ENCODE measurements around the gene CDC14B. TPM values are rescaled to one million over a fixed set of nuclear protein-coding genes. Genes with fewer than 3 reads are reported as not detected.
"Not testable (repeated sequence)": the region's sequence is repeated elsewhere in the genome, so short reads cannot be mapped to it uniquely, and the experiment has no call there.

CDC14B gene
- total RNA-seq, 8 experiments from 2014 or later, result 1.9 to 28.0 (median 14.5) TPM

GRCh38 chr9:96551403-96551802 is 68.2 kb downstream of the CDC14B start:
- Histone ChIP-seq H3K4me1 (replicated peaks in 1 of 2) (peaks cover 7 to 11% of the 10 kb centered on the region in 2 donors), H3K4me3 (no peak overlapping the region), H3K27ac (no peak overlapping the region)
- 73 to 89% (median 83%) methylated on average over 1 to 6 of the region's 6 CpGs; no CpG with 5 or more reads in 4 of the 10 experiments for WGBS, 10 experiments
- ATAC-seq (replicated peaks in 6 of 8), result no peak
- in situ Hi-C loops (cut with MboI; ENCODE audit: low pct_unique_long_range_greater_than_20kb in 2 of 9, low sequenced_read_pairs in 9 of 9, unreplicated experiment in 9 of 9), result no loop called here

- Histone ChIP-seq H3K4me1 (replicated peaks in 1 of 2) (peaks cover under 1 to 5% of the 10 kb centered on the region in 2 donors), H3K27ac (no peak overlapping the region), H3K4me3 (no peak overlapping the region)
- ATAC-seq (replicated peaks in 6 of 8), result no peak
- in situ Hi-C loops (cut with MboI; ENCODE audit: low pct_unique_long_range_greater_than_20kb in 2 of 9, low sequenced_read_pairs in 9 of 9, unreplicated experiment in 9 of 9), result no loop called here
- 17 to 100% (median 73%) methylated on average over 1 to 4 of the region's 4 CpGs; no CpG with 5 or more reads in 2 of the 10 experiments for WGBS, 10 experiments
Measured at GRCh38 chr9:96550659-96551058, 69.0 kb downstream of the CDC14B start.

DNA sequence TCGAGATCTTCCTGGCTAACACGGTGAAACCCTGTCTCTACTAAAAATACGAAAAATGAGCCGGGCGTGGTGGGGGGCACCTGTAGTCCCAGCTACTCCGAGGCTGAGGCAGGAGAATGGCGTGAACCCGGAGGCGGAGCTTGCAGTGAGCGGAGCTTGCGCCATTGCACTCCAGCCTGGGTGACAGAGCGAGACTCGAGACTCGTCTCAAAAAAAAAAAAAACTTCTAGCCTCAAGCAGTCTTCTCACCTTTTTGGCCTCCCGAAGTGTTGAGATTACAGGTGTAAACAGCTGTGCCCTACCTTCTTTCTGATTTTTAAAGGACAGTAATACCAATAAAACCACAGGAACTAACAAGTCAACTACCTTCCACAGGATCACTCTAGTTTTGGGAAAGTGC is 76.5 kb downstream of the CDC14B start:
- in situ Hi-C loops (cut with MboI; ENCODE audit: low pct_unique_long_range_greater_than_20kb in 2 of 9, low sequenced_read_pairs in 9 of 9, unreplicated experiment in 9 of 9); H3K4me3 ChIP-seq; H3K27ac ChIP-seq; ATAC-seq (replicated peaks in 6 of 8); H3K4me1 ChIP-seq (replicated peaks in 1 of 2): not testable (repeated sequence)
- 89 to 100% (median 92%) methylated on average over 2 to 8 of the region's 15 CpGs; no CpG with 5 or more reads in 2 of the 10 experiments for WGBS, 10 experiments

- 80 to 100% (median 96%) methylated on average over 1 to 3 of the region's 3 CpGs; no CpG with 5 or more reads in 2 of the 10 experiments for WGBS, 10 experiments
- ATAC-seq (replicated peaks in 6 of 8), result no peak
- H3K4me3 ChIP-seq, result no peak overlapping the region
- H3K4me1 ChIP-seq (replicated peaks in 1 of 2), result no peaks in the 10 kb centered on the region
- in situ Hi-C loops (cut with MboI; ENCODE audit: low pct_unique_long_range_greater_than_20kb in 2 of 9, low sequenced_read_pairs in 9 of 9, unreplicated experiment in 9 of 9), result no loop called here
- no peak overlapping the region for H3K27ac ChIP-seq
Measured at GRCh38 chr9:96540106-96540505, 79.5 kb downstream of the CDC14B start.

- no peaks in the 10 kb centered on the region for H3K4me1 ChIP-seq (replicated peaks in 1 of 2)
- no peak for ATAC-seq (replicated peaks in 6 of 8)
- in situ Hi-C loops (cut with MboI; ENCODE audit: low pct_unique_long_range_greater_than_20kb in 2 of 9, low sequenced_read_pairs in 9 of 9, unreplicated experiment in 9 of 9), result no loop called here
Measured at GRCh38 chr9:96532173-96532572, 87.5 kb downstream of the CDC14B start.

GRCh38 chr9:96524764-96525163 is 94.9 kb downstream of the CDC14B start:
- 50 to 100% (median 93%) methylated on average over 1 to 2 of the region's 2 CpGs; no CpG with 5 or more reads in 2 of the 10 experiments for WGBS, 10 experiments
- in situ Hi-C loops (cut with MboI; ENCODE audit: low pct_unique_long_range_greater_than_20kb in 2 of 9, low sequenced_read_pairs in 9 of 9, unreplicated experiment in 9 of 9), result no loop called here
- no peak overlapping the region for H3K27ac ChIP-seq
- no peak for ATAC-seq (replicated peaks in 6 of 8)
- H3K4me1 ChIP-seq (replicated peaks in 1 of 2), result no peaks in the 10 kb centered on the region
- H3K4me3 ChIP-seq, result no peak overlapping the region

More at GRCh38 chr9:96532173-96532572, 87.5 kb downstream of the CDC14B start:
- Histone ChIP-seq H3K27ac (no peak overlapping the region), H3K4me3 (no peak overlapping the region)

- 45 to 100% (median 83%) methylated on average over 2 to 7 of the region's 7 CpGs; no CpG with 5 or more reads in 1 of the 10 experiments for WGBS, 10 experiments
- Histone ChIP-seq H3K27ac (no peak overlapping the region), H3K4me3 (no peak overlapping the region), H3K4me1 (replicated peaks in 1 of 2) (no peaks in the 10 kb centered on the region)
- ATAC-seq (replicated peaks in 6 of 8), result no peak
- in situ Hi-C loops (cut with MboI; ENCODE audit: low pct_unique_long_range_greater_than_20kb in 2 of 9, low sequenced_read_pairs in 9 of 9, unreplicated experiment in 9 of 9), result no loop called here
Measured at GRCh38 chr9:96524045-96524444, 95.6 kb downstream of the CDC14B start.

GRCh38 chr9:96523374-96523773 is 96.3 kb downstream of the CDC14B start:
- H3K4me1 ChIP-seq (replicated peaks in 1 of 2), result no peaks in the 10 kb centered on the region
- in situ Hi-C loops (cut with MboI; ENCODE audit: low pct_unique_long_range_greater_than_20kb in 2 of 9, low sequenced_read_pairs in 9 of 9, unreplicated experiment in 9 of 9), result no loop called here
- WGBS, 10 experiments, result 0 to 100% (median 94%) methylated on average over 1 to 6 of the region's 7 CpGs; no CpG with 5 or more reads in 1 of the 10 experiments
- H3K27ac ChIP-seq, result no peak overlapping the region
- no peak overlapping the region for H3K4me3 ChIP-seq
- no peak for ATAC-seq (replicated peaks in 6 of 8)

GRCh38 chr9:96522366-96522765 is 97.3 kb downstream of the CDC14B start:
- Histone ChIP-seq H3K27ac (no peak overlapping the region), H3K4me1 (replicated peaks in 1 of 2) (no peaks in the 10 kb centered on the region), H3K4me3 (no peak overlapping the region)
- in situ Hi-C loops (cut with MboI; ENCODE audit: low pct_unique_long_range_greater_than_20kb in 2 of 9, low sequenced_read_pairs in 9 of 9, unreplicated experiment in 9 of 9), result no loop called here
- ATAC-seq (replicated peaks in 6 of 8), result no peak
- 71 to 100% (median 95%) methylated on average over 2 to 4 of the region's 4 CpGs; no CpG with 5 or more reads in 2 of the 10 experiments for WGBS, 10 experiments

DNA sequence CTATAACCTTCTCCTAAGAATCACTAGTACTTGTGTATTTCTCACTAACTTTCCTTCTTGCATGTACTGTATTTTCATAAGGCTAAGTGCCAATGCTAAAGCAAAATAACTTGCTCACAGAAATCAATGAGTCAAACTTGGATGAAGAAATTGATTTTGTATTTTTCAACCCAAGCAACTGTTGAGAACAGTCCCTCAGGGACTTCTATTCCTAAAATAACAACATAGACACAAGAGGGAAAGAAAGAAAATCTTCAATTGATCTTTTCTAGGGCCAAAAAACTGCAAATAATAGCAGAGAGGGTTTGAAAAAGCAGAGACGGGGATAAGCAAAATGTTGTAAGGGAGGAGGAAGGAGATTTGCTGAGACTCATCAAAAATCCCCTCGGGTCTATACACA is 99.9 kb downstream of the CDC14B start:
- in situ Hi-C loops (cut with MboI; ENCODE audit: low pct_unique_long_range_greater_than_20kb in 2 of 9, low sequenced_read_pairs in 9 of 9, unreplicated experiment in 9 of 9), result no loop called here
- ATAC-seq (replicated peaks in 6 of 8), result no peak
- Histone ChIP-seq H3K4me3 (no peak overlapping the region), H3K27ac (no peak overlapping the region), H3K4me1 (replicated peaks in 1 of 2) (peaks cover 0 to 8% of the 10 kb centered on the region in 2 donors)
- 22 to 93% (median 80%) methylated on average over 1 to 2 of the region's 2 CpGs; no CpG with 5 or more reads in 3 of the 10 experiments for WGBS, 10 experiments

DNA sequence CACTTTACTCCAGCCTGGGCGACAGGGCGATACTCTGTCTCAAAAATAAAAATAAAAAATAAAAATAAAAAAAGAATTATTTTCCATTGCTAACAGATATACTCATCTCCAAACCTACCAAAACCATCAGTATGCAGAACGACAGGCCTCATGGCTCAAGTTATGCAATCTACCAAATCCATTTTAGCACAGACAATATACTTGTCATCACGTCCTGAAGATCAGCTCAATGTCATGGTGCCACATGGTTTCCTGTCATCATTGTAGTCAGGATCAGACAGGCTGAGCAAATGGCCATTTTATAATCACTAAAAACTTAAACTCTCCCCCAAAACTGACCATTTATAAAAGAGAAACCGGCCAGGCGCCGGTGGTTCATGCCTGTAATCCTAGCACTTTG is 100.5 kb downstream of the CDC14B start:
- in situ Hi-C loops (cut with MboI; ENCODE audit: low pct_unique_long_range_greater_than_20kb in 2 of 9, low sequenced_read_pairs in 9 of 9, unreplicated experiment in 9 of 9), result no loop called here
- no peak overlapping the region for H3K4me3 ChIP-seq
- no peak overlapping the region for H3K27ac ChIP-seq
- ATAC-seq (replicated peaks in 6 of 8), result no peak
- 64 to 100% (median 98%) methylated on average over 1 to 7 of the region's 7 CpGs for WGBS, 10 experiments
- peaks cover 0 to 11% of the 10 kb centered on the region in 2 donors for H3K4me1 ChIP-seq (replicated peaks in 1 of 2)

- in situ Hi-C loops (cut with MboI; ENCODE audit: low pct_unique_long_range_greater_than_20kb in 2 of 9, low sequenced_read_pairs in 9 of 9, unreplicated experiment in 9 of 9), result no loop called here
- no peak overlapping the region for H3K4me3 ChIP-seq
- peaks cover 0 to 11% of the 10 kb centered on the region in 2 donors for H3K4me1 ChIP-seq (replicated peaks in 1 of 2)
- no peak overlapping the region for H3K27ac ChIP-seq
- WGBS, 10 experiments, result 11 to 71% (median 46%) methylated on average over 2 to 5 of the region's 5 CpGs; no CpG with 5 or more reads in 1 of the 10 experiments
- no peak for ATAC-seq (replicated peaks in 6 of 8)
Measured at GRCh38 chr9:96515621-96516470, 103.8 kb downstream of the CDC14B start.

DNA sequence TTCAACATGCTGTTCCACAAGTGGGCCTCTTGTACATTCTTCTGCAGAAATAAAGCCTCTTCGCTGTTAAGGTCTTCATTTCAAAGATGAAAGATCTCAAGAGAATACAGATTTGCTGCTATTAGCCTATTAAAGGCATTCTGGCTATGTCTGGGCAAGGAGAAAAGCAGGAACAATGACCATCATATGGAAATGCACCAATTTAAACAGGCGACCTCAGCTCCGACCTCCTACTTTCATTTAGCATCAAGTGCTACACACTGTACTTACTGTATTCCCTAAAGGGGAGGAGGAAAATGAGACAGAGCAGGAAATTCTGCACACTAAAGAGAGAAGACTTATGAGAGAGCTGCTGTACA is 104.9 kb downstream of the CDC14B start:
- Histone ChIP-seq H3K27ac (no peak overlapping the region), H3K4me1 (replicated peaks in 1 of 2) (peaks cover 0 to 11% of the 10 kb centered on the region in 2 donors), H3K4me3 (no peak overlapping the region)
- ATAC-seq (replicated peaks in 6 of 8), result peak in 3 of 8 experiments; percentile 8 to 17 (median 17)
- in situ Hi-C loops (cut with MboI; ENCODE audit: low pct_unique_long_range_greater_than_20kb in 2 of 9, low sequenced_read_pairs in 9 of 9, unreplicated experiment in 9 of 9), result no loop called here
- WGBS, 10 experiments, result 15 to 100% (median 78%) methylated on average over 1 to 3 of the region's 3 CpGs; no CpG with 5 or more reads in 2 of the 10 experiments

Data from motor neuron (in vitro differentiated cells).